SKM-1 (cell line): ENCODE data around the gene RTL5.

Experiments
- DNase-seq: peaks from one replicate; lab custom pipeline; 2025; ENCODE audit not compliant: unreplicated experiment; lab: John Stamatoyannopoulos, UW

RTL5 gene

DNA sequence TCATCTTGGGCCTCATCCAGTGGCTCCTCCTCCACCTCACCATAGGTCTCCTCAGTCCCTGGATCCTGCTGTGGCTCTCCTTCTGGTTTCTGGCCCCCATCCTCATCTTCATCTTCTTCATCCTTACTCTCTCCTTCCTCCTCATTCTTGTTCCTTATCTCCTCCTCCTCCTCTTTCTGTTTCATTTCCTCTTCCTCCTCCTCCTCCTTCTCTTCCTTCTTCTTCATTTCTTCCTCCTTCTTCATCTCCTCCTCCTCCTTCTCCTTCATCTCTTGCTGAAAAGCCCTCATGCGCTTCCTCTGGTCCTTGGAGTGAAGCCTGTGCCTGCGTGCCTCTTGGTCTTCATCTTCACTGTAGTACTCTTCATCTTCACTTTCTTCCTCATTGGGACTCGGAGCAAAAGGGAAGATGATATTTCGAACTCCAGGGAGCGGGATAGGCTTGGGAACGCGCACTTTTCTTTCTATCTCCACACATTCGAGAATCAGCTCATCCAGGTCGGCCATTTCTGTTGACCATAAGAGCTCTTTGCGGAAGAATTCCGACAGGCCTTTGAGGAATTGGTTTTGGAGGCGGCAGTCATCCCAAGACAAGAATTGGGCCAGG lies 1.5 kb downstream of the RTL5 start:
- no peak for DNase-seq

DNA sequence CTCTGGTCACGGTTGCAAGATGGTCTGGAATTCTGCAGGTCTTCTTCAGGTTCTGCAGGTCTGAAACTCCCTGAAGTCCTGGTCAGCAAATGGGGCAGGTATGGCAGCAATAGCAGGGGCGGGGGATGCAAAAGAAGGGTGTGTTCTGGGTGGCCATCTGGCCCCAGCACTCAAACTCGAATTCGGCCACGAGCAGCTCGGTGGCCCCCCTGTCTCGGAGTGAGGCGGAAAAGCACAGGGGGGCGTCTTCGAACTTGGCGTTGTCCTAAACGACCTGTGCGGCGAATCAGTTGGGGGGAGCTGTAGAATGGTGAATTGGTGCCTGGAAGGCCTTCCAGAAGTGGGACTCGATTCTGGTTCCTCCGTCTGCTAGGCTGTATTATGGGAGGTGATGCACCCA lies 2.1 kb downstream of the RTL5 start:
- DNase-seq, result no peak

DNA sequence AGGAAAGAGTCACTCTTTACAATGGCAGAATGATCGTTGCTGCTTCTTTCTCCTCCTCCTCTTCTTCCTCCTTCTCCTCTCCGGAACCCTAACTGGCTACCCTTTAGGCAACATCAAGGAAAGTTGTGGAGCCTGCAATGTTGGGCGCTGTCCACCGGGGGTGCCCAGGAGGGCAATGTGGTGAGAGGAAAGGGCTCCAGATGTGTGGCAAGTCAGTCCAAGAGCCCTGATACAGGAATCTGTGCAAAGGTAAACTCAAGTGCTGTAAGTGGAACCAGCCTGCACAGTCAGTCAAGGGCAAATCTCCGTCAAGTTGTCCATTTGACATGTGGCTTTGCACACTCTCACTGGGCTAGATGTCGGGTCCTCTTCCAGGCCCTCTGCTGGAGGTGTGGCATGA lies 2.8 kb downstream of the RTL5 start:
- DNase-seq, result no peak

DNA sequence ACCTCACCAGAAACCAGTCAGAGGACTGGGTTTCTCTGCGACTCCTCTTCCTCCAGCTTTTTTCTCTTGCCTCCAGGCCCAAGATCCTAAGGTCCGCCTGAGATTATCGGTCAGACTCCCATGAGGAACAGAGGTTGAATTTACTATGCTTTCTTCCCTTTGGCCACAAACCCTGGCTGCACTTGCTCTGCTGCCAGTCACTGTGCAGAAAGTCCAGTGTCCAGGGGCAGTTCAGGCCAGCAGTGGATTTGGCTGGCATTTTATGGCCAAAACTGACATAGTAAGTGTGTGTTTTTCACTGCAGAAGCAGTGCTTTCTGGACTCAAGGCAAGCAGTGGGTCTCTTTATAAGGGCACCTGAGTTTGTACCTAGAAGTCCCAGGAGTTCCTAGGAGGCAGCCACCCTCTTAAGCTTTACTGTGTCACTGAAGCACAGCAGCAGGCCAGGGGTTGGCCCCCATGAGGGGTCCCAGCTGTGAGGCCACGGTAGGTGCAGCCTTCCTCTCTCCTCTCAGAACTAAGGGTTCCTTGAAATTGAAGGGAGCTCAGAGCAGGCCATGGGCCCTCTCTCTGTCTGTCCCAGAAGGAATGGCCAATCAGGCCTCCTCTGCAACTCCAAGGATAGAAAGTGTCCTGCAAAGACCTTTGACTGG lies 3.4 kb downstream of the RTL5 start:
- DNase-seq, result no peak

DNA sequence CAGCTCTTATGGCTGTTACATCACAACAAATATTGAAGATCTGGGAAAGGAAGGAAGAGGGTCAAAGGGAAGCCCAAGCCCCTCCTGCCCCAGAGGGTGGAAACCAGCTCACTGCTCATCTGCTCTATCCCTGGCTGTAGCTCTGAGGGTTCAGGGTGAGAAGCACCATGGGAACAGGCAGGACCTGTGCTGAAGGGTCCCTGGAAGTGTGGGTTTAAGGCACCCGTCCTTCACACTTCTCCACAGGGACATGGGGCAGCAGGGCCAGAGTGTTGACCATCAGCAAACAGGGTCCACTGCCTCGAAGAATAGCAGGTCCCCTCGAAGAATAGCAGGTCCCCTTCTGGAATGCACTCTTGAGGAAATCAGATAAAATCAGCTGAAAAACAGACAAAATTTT lies 4.4 kb downstream of the RTL5 start:
- no peak for DNase-seq

DNA sequence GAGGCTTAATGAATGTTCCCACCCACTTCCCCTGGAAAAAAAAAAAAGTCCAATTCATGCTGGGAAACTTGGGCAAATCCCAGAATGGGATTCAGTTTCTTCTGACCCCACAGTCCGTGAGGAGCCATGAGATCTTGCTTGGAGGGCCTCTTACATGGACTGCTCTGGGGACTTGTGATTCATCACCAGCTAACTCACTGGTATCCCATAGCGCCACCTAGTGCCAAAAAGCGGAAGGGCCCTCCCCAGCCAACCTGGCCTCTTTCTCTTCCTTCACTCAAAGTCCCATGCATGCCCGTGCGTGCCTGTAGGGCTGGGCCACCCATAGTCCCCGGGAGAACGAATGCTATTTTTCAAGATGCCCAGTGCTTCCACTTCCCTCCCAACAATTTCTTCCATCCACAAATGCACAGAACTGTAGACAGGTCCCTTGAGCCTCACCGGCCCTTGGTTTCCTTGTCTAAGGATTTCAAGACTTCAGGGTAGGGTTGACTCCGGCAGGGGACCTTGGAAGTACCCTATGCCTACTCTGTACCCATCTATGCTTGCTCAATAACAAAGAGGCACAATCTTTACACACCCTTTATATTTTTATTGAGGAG lies 5.1 kb downstream of the RTL5 start:
- peak; percentile 37 for DNase-seq

DNA sequence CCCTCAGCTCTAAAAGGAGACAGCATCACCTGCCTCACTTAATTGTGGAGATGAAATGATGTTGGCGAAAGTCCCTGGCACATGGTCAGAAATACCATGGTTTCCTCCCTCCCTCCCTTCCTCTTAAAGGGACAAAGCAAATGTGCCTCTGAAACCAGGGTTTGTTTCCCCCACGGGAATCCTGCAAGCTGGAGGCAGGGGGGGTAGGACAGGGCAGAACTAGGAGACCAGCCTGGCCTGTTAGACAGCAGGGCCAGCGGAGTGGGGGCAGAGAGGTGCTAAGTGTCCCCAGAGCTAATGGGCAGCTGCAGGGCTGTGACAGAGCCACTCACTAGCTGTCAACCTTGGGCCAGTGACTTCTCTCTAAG lies 5.7 kb downstream of the RTL5 start:
- no peak for DNase-seq

DNA sequence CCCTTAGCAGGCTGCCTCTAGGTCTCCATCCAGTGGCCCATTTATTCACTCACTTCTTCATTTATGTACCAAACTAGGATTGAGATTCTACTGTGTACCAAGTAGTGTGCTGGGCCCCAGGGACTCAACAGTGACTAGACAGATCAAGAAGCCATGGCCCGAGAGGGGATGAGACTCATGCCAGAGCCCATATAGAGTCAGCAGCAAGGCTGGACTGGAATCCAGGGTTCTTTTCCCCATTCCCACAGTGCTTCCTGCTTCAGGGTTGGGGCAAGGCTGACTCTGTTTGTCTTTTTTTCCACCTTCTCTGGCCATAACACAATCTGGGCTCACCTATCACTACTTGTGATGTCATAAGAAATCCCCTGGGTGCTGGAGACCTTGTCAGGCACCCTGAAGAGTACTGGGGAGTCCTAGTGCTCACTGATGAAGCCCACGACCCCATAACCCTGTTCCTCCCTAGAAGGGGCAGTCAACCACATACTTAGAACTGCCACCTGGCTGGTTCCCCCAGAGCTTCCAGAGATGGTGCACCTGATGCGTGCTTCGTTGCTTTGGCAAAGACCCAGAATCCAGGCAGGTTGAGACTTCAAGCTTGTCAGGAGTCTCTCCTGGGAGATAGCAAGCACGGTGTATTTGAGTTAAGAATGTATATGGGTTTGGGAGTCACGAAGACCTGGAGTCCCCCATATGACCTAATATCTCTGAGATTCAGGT lies 6.2 kb downstream of the RTL5 start:
- DNase-seq, result no peak

DNA sequence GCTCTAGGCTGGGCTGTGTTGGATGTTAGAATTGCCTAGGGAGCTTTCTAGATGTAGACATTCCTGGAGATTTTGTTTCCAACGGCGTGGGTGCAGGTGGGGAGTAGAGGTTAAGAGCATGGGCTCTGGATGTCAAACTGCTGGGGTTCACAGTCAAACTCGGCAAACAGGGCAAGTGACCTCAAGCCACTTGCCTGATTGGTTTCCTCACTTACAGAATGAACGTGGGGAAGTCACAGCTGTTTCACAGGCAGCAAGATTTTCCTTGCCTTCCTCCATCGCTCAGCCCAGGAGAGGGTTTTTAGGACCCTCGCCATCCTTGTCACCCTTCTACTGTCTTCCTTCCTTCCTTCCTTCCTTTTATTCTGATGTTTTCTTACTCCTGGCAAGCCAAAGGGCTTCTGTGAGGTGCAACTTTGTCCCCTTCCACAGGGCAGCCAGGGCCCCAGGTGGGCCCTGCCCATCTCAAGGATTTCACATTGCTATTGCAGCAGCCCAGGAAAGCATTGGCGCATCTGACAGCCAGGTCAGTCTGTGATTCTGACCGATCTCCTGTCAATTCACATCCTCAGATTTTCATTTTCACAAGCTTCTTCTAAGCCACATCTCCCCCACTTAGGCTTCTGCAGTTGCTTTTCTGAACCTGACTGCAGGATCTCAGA lies 7.0 kb downstream of the RTL5 start:
- DNase-seq, result no peak

DNA sequence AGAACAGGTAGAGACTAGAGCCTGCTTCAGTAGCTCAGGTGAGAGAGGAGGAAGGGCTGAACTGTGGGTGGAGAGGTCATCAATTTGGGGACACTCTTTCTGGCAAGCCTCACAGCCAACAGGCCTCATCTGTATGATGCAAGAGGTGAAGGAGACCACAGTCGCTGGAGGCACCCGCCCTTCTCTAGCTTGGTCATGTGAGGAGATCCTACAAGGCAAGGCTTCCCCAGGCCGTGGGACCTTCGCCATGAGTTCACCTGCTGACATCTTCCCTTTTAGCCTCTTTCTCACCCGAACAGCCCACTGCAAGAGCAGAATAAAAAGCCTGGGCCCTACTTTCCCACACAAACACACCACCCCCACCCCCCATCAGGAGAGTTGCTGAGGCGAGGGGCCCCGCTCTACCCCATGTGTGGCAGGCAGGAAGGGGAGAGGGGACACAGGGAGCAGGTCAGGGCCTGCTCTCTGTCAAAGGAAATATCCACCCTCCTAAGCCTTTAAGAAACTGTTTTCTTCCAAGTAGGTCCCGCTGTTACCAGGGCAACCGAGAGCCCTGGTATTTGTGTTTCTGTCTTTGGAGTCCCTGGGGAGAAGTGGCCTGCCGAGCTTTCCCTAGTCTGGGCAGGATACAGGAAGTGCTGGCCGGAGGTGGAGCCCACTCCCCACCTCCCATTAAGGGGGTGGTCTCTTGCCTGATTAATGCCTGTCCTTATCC lies 8.1 kb downstream of the RTL5 start:
- DNase-seq, result peak; percentile 29

DNA sequence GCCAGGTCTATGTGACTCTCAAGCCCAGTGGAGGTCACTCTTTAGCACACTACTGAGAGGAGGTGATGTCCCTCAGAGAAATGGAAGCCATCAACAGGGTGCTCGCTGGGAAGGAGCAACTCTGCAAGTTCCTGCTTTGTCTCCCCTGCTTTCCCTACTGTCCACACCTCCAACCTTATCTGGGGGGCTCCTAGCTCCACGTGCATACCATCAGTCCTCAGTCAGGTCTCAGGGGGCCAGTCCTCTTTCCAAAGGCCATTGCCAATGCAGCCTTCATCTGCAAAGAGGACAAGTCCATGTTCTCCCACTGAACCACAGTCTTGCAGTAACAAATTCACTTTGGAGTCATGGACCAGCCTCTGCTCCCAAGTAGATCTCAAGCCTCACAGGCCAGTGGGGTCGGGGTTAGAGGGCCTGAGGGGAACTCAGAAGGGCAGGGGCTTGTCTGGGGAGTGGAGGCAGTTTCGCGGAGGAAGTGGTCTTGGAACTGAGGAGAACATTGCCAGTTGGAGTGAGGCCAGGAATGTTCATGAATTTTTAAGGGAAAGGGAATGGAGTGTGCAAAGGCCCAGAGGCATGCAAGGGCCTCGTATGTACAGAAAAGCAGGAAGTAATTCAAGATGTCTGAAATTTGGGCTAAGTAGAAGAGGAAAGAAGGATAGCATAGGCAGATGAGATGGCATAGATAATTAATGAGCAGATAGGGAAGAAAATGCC lies 8.9 kb downstream of the RTL5 start:
- DNase-seq, result no peak

DNA sequence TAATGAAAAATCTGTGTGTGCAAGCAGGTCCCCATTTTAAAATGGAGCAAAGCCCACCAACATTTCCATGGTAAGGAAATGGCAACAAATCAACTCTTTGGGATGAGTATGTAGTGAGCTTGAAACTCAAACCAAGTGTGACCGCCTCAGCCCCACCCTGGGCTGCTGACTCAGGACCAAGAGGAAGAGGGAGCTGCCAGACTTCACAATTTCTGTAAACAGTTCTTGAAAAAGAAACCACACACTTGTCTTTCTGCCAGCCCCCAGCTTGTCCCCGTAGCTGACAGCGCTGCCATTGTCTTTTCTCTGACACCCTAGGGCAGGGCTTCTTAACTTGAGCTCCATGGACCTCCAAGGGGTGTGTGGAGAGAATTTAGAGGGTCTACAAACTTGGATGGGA lies 10.3 kb downstream of the RTL5 start:
- no peak for DNase-seq

DNA sequence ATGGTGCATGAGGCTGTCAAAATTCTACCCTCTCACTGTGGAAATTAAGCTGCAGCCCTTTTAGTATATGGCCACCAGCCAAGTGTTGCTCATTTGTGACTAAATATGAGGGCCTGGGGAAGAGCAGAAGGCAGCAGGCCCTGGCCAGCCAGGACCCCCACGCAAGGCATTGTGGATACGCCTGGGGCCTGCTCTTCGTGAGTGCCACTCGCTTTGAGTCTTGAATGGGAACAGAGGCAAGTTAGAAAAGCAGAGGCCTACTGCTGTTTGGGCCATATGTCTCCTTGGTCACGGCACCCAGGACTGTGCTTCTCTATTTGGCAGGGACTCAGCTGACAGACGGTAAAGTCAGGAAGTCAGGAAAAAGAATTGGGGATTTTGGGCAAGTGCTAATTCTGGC lies 10.9 kb downstream of the RTL5 start:
- no peak for DNase-seq

DNA sequence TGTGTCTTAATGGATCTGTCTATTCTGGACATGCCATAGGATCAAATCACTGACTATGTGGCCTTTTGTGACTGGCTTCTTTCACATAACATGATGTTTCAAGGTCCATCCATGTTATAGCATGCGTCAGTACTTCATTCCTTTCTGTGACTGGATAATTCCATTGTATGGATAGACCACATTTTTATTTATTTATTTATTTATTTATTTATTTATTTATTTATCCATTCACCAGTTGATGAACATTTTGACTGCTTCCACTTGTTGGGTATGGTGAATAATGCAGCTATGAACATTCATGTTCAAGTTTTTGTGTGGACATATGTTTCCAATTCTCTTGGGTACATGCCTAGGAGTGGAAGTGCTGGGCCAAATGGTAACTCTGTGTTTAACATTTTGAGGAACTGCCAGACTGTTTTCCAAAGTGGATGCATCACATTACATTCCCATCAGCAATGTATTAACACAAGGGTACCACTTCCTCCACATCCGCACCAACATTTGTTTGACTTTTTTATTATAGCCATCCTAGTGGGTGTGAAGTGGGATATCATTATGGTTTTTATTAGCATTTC lies 14.0 kb downstream of the RTL5 start:
- DNase-seq, result no peak

DNA sequence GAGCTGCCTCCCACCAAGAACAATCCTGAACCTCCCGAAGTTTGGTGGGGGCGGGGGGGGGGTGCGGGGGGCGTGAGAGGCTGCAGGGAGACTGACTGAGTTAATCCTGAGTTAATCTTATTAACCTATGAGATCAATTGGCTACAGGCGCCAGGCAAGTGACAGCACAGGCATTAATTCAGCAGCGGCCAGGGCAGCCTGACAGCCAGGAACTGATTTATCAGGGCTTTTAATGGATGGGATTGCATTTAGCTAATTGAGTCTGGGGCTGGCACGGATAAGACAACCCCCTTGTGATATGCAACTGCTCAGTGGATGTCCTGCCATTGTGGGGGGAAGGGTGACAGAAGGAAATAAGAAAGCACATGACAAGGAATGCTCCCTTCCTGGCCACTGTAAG lies 16.3 kb downstream of the RTL5 start:
- no peak for DNase-seq

DNA sequence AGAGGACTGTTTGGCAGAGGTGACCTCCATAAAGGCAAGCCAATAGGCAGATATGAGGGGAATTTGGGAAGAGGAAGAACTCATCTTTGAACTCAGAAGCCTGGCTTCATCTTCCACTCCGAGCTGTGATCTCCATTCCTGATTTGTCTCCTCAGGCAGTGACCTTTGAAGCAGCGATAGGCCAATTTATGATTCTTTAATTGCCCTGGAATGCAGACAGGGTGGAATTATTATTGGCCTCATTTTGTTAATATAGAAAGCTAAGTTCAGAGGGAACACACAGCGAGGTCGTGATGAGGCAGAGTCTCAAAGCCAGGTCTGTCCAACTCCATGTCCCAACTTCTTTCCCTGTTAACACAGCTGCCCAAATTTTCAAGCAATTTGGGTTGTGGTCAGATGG lies 16.9 kb downstream of the RTL5 start:
- DNase-seq, result no peak

DNA sequence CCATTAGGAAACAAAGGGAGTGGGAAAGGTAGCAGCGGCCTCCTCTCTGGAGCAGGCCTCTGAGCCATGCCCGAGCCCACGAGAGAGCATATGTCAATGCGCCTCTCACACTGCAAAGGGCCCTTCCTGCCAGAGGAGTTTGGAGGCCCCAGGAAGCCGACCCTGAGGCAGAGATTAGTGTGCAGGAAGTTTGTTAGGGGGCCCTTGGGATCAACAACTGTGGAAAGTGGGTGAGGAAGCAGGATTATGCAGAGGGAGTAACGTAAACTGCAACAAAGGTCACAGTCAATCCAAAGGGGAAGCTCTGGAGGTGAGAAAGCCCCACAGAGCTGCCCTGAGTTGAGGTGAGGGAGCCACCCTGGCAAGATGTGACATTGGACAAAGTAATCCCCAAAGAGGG lies 17.4 kb downstream of the RTL5 start:
- no peak for DNase-seq

DNA sequence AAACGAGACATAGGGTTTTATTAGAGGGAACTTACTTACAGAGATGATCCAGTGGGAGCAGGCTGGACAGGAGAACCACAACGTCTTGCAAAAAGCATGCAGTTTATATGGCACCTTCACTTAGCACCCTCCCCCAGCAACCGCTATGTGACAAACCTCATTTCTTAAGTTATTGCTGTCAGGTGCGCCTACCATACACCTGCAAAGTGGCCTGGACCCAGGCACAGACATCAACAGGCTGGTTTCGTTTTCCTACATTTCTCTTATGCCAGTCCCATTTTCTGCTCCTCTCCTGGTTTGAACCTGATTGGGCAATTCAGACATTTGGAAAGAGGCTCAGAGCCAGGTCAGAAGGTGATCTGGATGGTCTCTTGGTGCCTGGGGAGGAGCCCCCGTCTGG lies 18.3 kb downstream of the RTL5 start:
- DNase-seq, result no peak

DNA sequence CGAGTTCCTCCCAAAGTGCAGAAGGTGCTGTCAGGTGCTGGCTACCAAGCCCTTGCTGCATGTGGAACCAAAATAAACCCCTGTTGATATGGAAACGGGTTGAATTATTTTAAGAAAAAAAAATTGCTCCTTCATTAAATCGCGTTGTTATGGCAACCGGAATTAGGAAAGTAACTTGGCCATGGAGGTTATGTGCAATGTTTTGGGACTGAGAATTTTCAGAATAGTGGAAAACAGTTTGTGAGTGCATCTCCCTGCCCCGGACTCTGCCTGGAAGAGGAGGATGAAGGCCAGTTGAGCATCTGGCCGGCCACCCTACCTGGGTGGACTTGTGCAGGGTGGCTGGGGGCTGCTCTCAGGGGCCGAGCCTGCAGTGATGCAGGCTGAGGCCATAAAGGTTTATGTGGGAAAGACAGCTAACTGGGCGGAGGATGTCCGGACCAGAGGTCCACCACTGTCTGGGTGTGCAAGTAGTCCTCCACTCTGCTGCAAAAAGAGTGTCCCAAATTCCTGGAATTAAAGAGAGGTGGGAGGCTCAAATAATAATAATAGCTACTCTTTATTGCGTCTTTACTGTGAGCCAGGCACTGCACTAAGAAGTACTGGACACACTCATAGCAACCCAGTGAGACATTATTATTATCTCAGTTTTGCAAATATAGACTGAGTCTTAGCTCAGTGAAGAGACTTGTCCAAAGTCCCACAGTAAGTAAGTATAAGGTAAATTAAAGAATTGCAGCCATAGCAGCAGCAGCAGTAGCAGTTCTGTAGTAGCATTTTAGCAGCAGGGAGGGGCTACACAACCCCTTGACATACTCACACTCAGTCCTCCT lies 20.6 kb downstream of the RTL5 start:
- DNase-seq, result no peak
